HG02763 (cell line): ENCODE measurements around the gene MPO.

Source experiments
- ATAC-seq: cut with Tn5 transposase; IDR thresholded peaks from one replicate; pipeline ENCODE4 v1.9.1; 2021; ENCODE audit warnings: mild to moderate bottlenecking, moderate library complexity; ENCODE audit not compliant: unreplicated experiment

MPO gene

GRCh38 chr17:58308173-58308984 is 27.6 kb upstream of the MPO start:
- ATAC-seq, result no peak

GRCh38 chr17:58307468-58308172 is 26.9 kb upstream of the MPO start:
- no peak for ATAC-seq

- no peak for ATAC-seq
These were observed 25.6 kb upstream of the MPO start for GRCh38 chr17:58306131-58306951.

- ATAC-seq, result no peak
These were observed 24.9 kb upstream of the MPO start for GRCh38 chr17:58305626-58306025.

- no peak for ATAC-seq
These were observed 24.2 kb upstream of the MPO start for GRCh38 chr17:58304750-58305486.

GRCh38 chr17:58303971-58304749 is 23.4 kb upstream of the MPO start:
- ATAC-seq, result no peak

GRCh38 chr17:58302919-58303585 is 22.3 kb upstream of the MPO start:
- ATAC-seq, result no peak

- no peak for ATAC-seq
These were observed 21.6 kb upstream of the MPO start for GRCh38 chr17:58302171-58302918.

GRCh38 chr17:58301504-58302150 is 20.9 kb upstream of the MPO start:
- no peak for ATAC-seq

- ATAC-seq, result no peak
These were observed 19.6 kb upstream of the MPO start for GRCh38 chr17:58300336-58300735.

- no peak for ATAC-seq
These were observed 13.3 kb upstream of the MPO start for GRCh38 chr17:58294034-58294433.

- ATAC-seq, result no peak
These were observed 10.5 kb upstream of the MPO start for GRCh38 chr17:58291246-58291645.

- ATAC-seq, result no peak
These were observed 9.1 kb upstream of the MPO start for GRCh38 chr17:58289869-58290268.

- no peak for ATAC-seq
These were observed 4.7 kb upstream of the MPO start for GRCh38 chr17:58285422-58285810.

- no peak for ATAC-seq
These were observed 4.1 kb upstream of the MPO start for GRCh38 chr17:58284613-58285421.

GRCh38 chr17:58283674-58284612 is 3.2 kb upstream of the MPO start:
- no peak for ATAC-seq
